ENCODE results near the gene CCNY. TPM values are rescaled to one million over a fixed set of nuclear protein-coding genes. Genes with fewer than 3 reads are reported as not detected.

Gene CCNY
- total and polyA plus RNA-seq, 2 of the 13 experiments (the other 11 are each of a cell fraction or from before 2014, with no cell fraction given) = 48.2 to 54.7 TPM

GRCh38 chr10:35391153-35391953 is 55.0 kb downstream of the CCNY start (continued):
- TF ChIP-seq TFAP4 (IDR thresholded peaks at IDR 0.05; ENCODE audit: borderline replicate concordance, low read depth) (peak; percentile 50; the same call in 1 of the 2 replicates), HOXA5 (CRISPR knock-in tag; IDR thresholded peaks at IDR 0.05) (no peak), ZNF75D (CRISPR knock-in tag; IDR thresholded peaks at IDR 0.05; ENCODE audit: borderline replicate concordance) (no peak), ZNF772 (CRISPR knock-in tag; IDR thresholded peaks at IDR 0.05) (no peak), NFIB (CRISPR knock-in tag; IDR thresholded peaks at IDR 0.05; ENCODE audit: borderline replicate concordance) (no peak), MAFK (conservative IDR thresholded peaks at IDR 0.05 in 1 of 2, IDR thresholded peaks at IDR 0.05 in 1 of 2; ENCODE audit: low read length in 2 of 2) (no peak), E2F1 (CRISPR knock-in tag; IDR thresholded peaks at IDR 0.05) (no peak), ZNF562 (CRISPR knock-in tag; IDR thresholded peaks at IDR 0.05; ENCODE audit: borderline replicate concordance) (no peak), DMTF1 (CRISPR knock-in tag; IDR thresholded peaks at IDR 0.05) (no peak), NPAS2 (CRISPR knock-in tag; IDR thresholded peaks at IDR 0.05; ENCODE audit: borderline replicate concordance) (no peak), ASH2L (IDR thresholded peaks at IDR 0.05; ENCODE audit: insufficient read length, low read depth, low read length) (no peak), FLYWCH1 (CRISPR knock-in tag; IDR thresholded peaks at IDR 0.05) (no peak), SAP130 (CRISPR knock-in tag; IDR thresholded peaks at IDR 0.05; ENCODE audit: low read depth) (peak; percentile 59), TP53 (CRISPR knock-in tag; conservative IDR thresholded peaks at IDR 0.05) (no peak), TBX3 (IDR thresholded peaks at IDR 0.05; ENCODE audit: borderline replicate concordance) (no peak), SP4 (CRISPR knock-in tag; IDR thresholded peaks at IDR 0.05) (no peak), CHD4 (IDR thresholded peaks at IDR 0.05; ENCODE audit: borderline replicate concordance, low read length) (no peak), ZNF430 (CRISPR knock-in tag; IDR thresholded peaks at IDR 0.05) (no peak), ATAD3A (CRISPR knock-in tag; IDR thresholded peaks at IDR 0.05) (no peak), ZSCAN30 (CRISPR knock-in tag; IDR thresholded peaks at IDR 0.05) (no peak), ZNF296 (CRISPR knock-in tag; conservative IDR thresholded peaks at IDR 0.05) (no peak), TAF15 (IDR thresholded peaks at IDR 0.05; ENCODE audit: low read depth, low read length, poor library complexity, severe bottlenecking) (no peak), GABPA (IDR thresholded peaks at IDR 0.05; ENCODE audit: low read depth, low read length) (no peak), GABPA (CRISPR knock-in tag; IDR thresholded peaks at IDR 0.05; ENCODE audit: low read depth) (peak; percentile 39; the same call in 1 of the 2 replicates), GABPB1 (CRISPR knock-in tag; IDR thresholded peaks at IDR 0.05) (no peak), ZNF724P (CRISPR knock-in tag; IDR thresholded peaks at IDR 0.05; ENCODE audit: borderline replicate concordance) (no peak), SNAI1 (CRISPR knock-in tag; IDR thresholded peaks at IDR 0.05; ENCODE audit: borderline replicate concordance) (no peak), ZNF496 (CRISPR knock-in tag; IDR thresholded peaks at IDR 0.05; ENCODE audit: insufficient replicate concordance) (no peak)

Data from HepG2 (cell line).